K562 treated with DMSO at 1 percent for 48 hours (cell line): ENCODE data around the gene URM1. TPM values are rescaled to one million over a fixed set of nuclear protein-coding genes. Genes with fewer than 3 reads are reported as not detected.

Experiments
- total RNA-seq: library from RNA; unstranded; fragments of 300-600 nt; gene quantifications from 2 replicates; pipeline ENCODE4 v1.2.3, GENCODE V29; 2022; ENCODE audit warnings: low replicate concordance; ENCODE audit errors: extremely low read depth

The URM1 gene
- not detected in 2 replicates for total RNA-seq

GRCh38 chr9:128370752-128371629 is at the start of gene URM1:
Gene URM1 (plus strand): TSS chr9:128371374. CDS start chr9:128371381, 7 bp downstream.

DNA sequence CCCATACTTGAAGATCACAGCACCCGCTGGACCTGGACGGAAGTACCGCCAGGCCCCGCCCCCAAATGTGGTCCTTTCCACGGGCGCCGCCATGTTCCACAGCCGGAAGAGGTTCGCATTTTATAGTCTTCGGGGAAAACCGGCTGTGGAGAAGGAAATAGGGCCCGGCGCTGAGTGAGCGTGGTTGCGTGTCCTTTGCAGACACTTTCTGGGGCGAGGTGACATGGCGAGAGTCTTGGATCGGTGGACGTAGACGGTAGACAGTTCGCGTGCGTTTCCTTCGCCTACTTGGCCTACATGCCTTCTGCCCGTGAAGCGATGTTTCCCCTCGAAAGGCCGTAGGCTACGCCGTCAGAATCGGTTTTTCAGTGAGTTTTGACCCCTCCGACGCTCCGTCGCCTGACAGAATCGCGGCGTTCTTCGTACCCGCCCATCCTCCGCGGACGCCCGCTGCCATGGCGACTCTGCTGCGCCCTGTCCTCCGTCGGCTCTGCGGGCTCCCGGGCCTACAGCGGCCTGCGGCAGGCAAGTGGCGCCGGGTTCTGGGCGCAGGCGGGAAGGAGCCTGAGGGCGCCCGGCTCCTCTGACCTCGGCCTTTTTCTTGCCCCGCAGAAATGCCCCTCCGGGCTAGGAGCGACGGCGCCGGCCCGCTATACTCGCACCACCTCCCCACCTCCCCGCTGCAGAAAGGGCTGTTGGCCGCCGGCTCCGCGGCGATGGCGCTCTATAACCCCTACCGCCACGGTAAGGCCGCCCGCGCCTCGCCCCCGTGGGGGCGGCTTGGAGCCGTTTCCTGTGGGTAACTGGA is 48.6 kb upstream of the URM1 start, which contains the start of the genes COQ4 and TRUB2:
Gene COQ4, plus strand, starts transcription at position 436 of the 808 bp plus-strand sequence. Its CDS starts 20 bp downstream, at position 456.
Gene TRUB2, minus strand, starts transcription at position 44 of the 808 bp plus-strand sequence. Its CDS starts 39 bp downstream, at position 5.

DNA sequence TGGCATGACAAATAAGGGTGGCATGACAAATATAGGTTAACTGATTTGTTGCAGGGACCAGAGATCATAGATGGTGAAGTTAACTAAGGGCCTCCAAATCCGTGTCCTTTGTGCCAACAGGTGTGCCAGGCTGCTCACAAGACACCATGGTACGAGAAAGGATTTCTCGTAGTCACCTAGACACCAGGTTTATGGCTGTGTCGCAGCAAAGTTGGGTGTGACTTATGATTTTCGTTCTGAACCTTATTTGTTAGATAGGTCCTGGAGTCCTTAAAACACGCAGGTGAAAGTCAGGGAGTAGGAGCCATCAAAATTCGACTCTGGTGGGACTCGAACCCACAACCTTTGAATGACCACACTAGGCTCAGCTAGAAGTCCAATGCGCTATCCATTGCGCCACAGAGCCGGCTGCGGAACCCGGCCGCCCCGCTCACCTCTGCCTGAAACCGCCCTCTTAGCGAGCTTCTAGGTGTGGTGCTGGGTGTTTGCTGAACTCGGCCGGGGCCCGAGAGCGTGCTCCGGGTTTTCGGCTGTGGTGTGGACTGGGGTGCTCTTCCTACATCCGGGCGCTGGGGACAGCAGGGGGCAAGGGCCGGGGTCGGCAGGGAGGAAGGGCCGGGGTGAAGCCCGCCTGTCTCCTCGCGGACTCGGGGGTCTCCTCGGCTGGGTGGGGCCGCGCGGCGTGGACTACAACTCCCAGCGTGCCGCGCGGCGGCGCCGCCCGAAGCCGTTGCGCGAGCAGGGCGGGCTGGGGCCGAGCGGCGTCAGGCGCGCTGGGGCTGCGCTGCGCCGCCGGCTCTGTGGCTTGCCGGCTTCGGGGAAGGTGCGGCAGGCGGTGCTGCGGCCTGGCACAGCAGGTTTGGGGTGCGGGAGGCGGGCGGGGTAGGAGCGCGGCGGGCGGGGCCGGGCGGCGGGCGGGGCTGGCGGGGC is 31.1 kb upstream of the URM1 start, which contains the start of gene SLC27A4:
Gene SLC27A4, plus strand, starts transcription at position 767 of the 930 bp plus-strand sequence. CDS start 2,606 bp downstream, outside the sequence.

DNA sequence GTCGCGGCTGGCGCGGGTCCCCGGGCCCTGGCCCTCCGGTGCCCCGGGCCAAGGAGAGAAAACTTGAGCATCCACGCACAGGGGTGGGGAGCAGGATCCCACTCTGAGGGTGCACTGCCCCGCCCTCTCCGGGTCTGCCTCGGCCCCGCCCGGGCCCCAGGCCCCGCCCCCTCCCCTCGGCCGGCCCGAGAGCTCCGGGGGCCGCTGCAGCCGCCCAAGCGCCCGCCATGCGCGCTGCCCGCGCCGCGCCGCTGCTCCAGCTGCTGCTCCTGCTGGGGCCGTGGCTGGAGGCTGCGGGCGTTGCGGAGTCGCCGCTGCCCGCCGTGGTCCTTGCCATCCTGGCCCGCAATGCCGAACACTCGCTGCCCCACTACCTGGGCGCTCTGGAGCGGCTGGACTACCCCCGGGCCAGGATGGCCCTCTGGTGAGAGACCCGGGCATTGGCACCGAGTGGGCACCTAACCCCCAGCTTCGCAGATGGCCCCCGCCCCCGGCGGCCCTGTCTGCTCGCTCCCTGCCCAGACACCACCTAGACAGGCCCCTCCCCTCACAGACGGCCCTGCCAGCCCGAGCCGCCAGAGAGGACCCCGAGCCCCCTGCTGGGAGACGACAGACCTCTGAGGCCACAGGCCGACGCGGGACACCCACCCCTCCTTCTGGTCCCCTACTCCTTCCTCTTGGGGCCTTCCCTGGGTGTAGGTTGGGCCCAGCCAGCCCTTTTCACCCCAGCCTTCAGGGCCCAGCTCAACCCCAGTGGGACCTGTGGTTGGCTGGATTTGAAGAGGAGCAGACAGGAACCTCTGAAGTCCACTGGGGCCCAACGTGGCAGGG is 49.7 kb downstream of the URM1 start, which contains the start of gene CERCAM:
Gene CERCAM, plus strand, starts transcription at position 207 of the 831 bp plus-strand sequence. Its CDS starts 21 bp downstream, at position 228.

Other genes starting within 250 kb of the URM1 start
- gene PTGES2, start 243.6 kb upstream of the URM1 start, total RNA-seq = not detected in 2 replicates
- not detected in 2 replicates for gene LCN2, start 221.9 kb upstream of the URM1 start, total RNA-seq
- gene BBLN, start 211.1 kb upstream of the URM1 start, total RNA-seq = not detected in 2 replicates
- 684 TPM in 1 of 2 replicates, not detected in the other for gene CIZ1, start 179.8 kb upstream of the URM1 start, total RNA-seq
- not detected in 2 replicates for gene DNM1, start 168.0 kb upstream of the URM1 start, total RNA-seq
- not detected in 2 replicates for gene GOLGA2, start 95.4 kb upstream of the URM1 start, total RNA-seq
- gene SWI5, start 95.1 kb upstream of the URM1 start, total RNA-seq = not detected in 2 replicates
- not detected in 2 replicates for gene TRUB2, start 48.9 kb upstream of the URM1 start, total RNA-seq
- gene COQ4, start 48.5 kb upstream of the URM1 start, total RNA-seq = not detected in 2 replicates
- not detected in 2 replicates for gene SLC27A4, start 30.8 kb upstream of the URM1 start, total RNA-seq
- gene CERCAM, start 49.5 kb downstream of the URM1 start, total RNA-seq = not detected in 2 replicates
- not detected in 2 replicates for gene ODF2, start 84.6 kb downstream of the URM1 start, total RNA-seq
- not detected in 2 replicates for gene GLE1, start 133.3 kb downstream of the URM1 start, total RNA-seq
- not detected in 2 replicates for gene SPTAN1, start 181.2 kb downstream of the URM1 start, total RNA-seq